OCI-LY1 (cell line): ENCODE measurements around the gene MAP3K20.

ENCODE experiments used
- H2AFZ ChIP-seq: fragments of 200-600 bp; sonication (generic), shearing (Covaris generic); 2 replicates; pipeline ENCODE4 v1.6.0; 2014; ENCODE audit warnings: antibody characterized with exemption, mild to moderate bottlenecking, low read length
- H3F3A ChIP-seq: fragments of 200-600 bp; sonication (generic), shearing (Covaris generic); 2 replicates; pipeline ENCODE4 v1.6.0; 2014; ENCODE audit warnings: mild to moderate bottlenecking, antibody characterized with exemption, low read length, moderate library complexity; ENCODE audit not compliant: insufficient read depth
- H3K27ac ChIP-seq: fragments of 200-600 bp; sonication (generic); 2 replicates; pipeline ENCODE4 v1.5.1; 2014; ENCODE audit warnings: low read length, mixed run types, mild to moderate bottlenecking, low read depth; ENCODE audit not compliant: poor library complexity, severe bottlenecking
- H3K27me3 ChIP-seq: fragments of 200-600 bp; sonication (generic); 2 replicates; pipeline ENCODE4 v1.6.0; 2014; ENCODE audit warnings: antibody characterized with exemption, mild to moderate bottlenecking, low read length, moderate library complexity; ENCODE audit not compliant: insufficient read depth
- H3K36me3 ChIP-seq: fragments of 200-600 bp; sonication (generic); 2 replicates; pipeline ENCODE4 v1.6.1; 2014; ENCODE audit warnings: mild to moderate bottlenecking, antibody characterized with exemption, low read length, moderate library complexity, mixed read lengths; ENCODE audit not compliant: insufficient read depth
- H3K4me1 ChIP-seq: fragments of 200-600 bp; sonication (generic); 2 replicates; pipeline ENCODE4 v1.5.1; 2014; ENCODE audit warnings: mild to moderate bottlenecking, low read length, moderate library complexity; ENCODE audit not compliant: insufficient read depth, severe bottlenecking
- H3K4me2 ChIP-seq: fragments of 200-600 bp; sonication (generic), shearing (Covaris generic); 2 replicates; pipeline ENCODE4 v1.6.1; 2014; ENCODE audit warnings: low read length
- H3K4me3 ChIP-seq: fragments of 200-600 bp; sonication (generic); 2 replicates; pipeline ENCODE4 v1.5.1; 2014; ENCODE audit warnings: low read length, low read depth, mild to moderate bottlenecking, mixed read lengths; ENCODE audit not compliant: poor library complexity, severe bottlenecking
- H3K79me2 ChIP-seq: fragments of 200-600 bp; shearing (Covaris generic); 2 replicates; pipeline ENCODE4 v1.6.1; 2016; ENCODE audit warnings: mixed run types, low read length, mixed read lengths; ENCODE audit not compliant: insufficient read depth
- H3K9ac ChIP-seq: fragments of 200-600 bp; sonication (generic), shearing (Covaris generic); 2 replicates; pipeline ENCODE4 v1.6.1; 2014; ENCODE audit warnings: mild to moderate bottlenecking, low read length, mixed read lengths
- H3K9me2 ChIP-seq: fragments of 200-600 bp; sonication (generic), shearing (Covaris generic); 2 replicates; pipeline ENCODE4 v1.6.1; 2014; ENCODE audit warnings: low read depth, mild to moderate bottlenecking, low read length, mixed read lengths
- H3K9me3 ChIP-seq: fragments of 200-600 bp; shearing (Covaris generic); 2 replicates; pipeline ENCODE4 v1.6.1; 2014; ENCODE audit warnings: low read length, mixed read lengths
- H4K20me1 ChIP-seq: fragments of 200-600 bp; sonication (generic), shearing (Covaris generic); 2 replicates; pipeline ENCODE4 v1.6.0; 2016; ENCODE audit warnings: mild to moderate bottlenecking, low read length; ENCODE audit not compliant: insufficient read depth
- CTCF ChIP-seq: fragments of 200-600 bp; sonication (generic), shearing (Covaris generic); IDR thresholded peaks from 2 replicates; pipeline ENCODE4 v1.5.1; 2017; ENCODE audit warnings: mild to moderate bottlenecking, antibody characterized with exemption, low read length, moderate library complexity, mixed read lengths
- EZH2 ChIP-seq: fragments of 200-600 bp; sonication (generic), shearing (Covaris generic); IDR thresholded peaks from 2 replicates; pipeline ENCODE4 v1.8.0; 2017; ENCODE audit warnings: borderline replicate concordance, mixed run types, mild to moderate bottlenecking, antibody characterized with exemption, low read length, moderate library complexity, mixed read lengths

The MAP3K20 gene

GRCh38 chr2:173079973-173080860 lies 4.6 kb downstream of the MAP3K20 start:
- peaks cover 3% of the 10 kb centered on the region; the same call in 1 of the 2 replicates for H3K27me3 ChIP-seq
- H3K79me2 ChIP-seq, result no peaks in the 10 kb centered on the region
- peaks cover 6% of the 10 kb centered on the region for H3K4me1 ChIP-seq
- no peaks in the 10 kb centered on the region for H3K9me3 ChIP-seq
- no peaks in the 10 kb centered on the region for H4K20me1 ChIP-seq
- H3F3A ChIP-seq, result no peaks in the 10 kb centered on the region
- H2AFZ ChIP-seq, result no peak overlapping the region
- H3K36me3 ChIP-seq, result no peaks in the 10 kb centered on the region
- H3K4me3 ChIP-seq, result no peak overlapping the region
- no peak overlapping the region for H3K4me2 ChIP-seq
- no peak overlapping the region for H3K27ac ChIP-seq
- TF ChIP-seq CTCF, result no peak
- no peak for TF ChIP-seq EZH2
- H3K9me2 ChIP-seq, result no peaks in the 10 kb centered on the region
- H3K9ac ChIP-seq, result no peak overlapping the region

GRCh38 chr2:173086518-173087213 lies 11.0 kb downstream of the MAP3K20 start:
- Histone ChIP-seq H3K4me1 (no peaks in the 10 kb centered on the region), H3K36me3 (no peaks in the 10 kb centered on the region), H3K4me2 (no peak overlapping the region), H3F3A (no peaks in the 10 kb centered on the region), H3K79me2 (no peaks in the 10 kb centered on the region), H3K9me3 (no peaks in the 10 kb centered on the region), H3K9ac (no peak overlapping the region), H2AFZ (no peak overlapping the region), H3K9me2 (no peaks in the 10 kb centered on the region), H3K27me3 (peaks cover 3% of the 10 kb centered on the region; the same call in 1 of the 2 replicates), H3K4me3 (no peak overlapping the region), H4K20me1 (no peaks in the 10 kb centered on the region), H3K27ac (no peak overlapping the region)
- no peak for TF ChIP-seq EZH2

- no peaks in the 10 kb centered on the region for H3K4me1 ChIP-seq
- no peaks in the 10 kb centered on the region for H3K9me2 ChIP-seq
- TF ChIP-seq CTCF (no peak), EZH2 (no peak)
- H3K36me3 ChIP-seq, result no peaks in the 10 kb centered on the region
- no peaks in the 10 kb centered on the region for H3K79me2 ChIP-seq
- H3K4me3 ChIP-seq, result no peak overlapping the region
- no peak overlapping the region for H3K4me2 ChIP-seq
- no peak overlapping the region for H2AFZ ChIP-seq
- H3K27ac ChIP-seq, result no peak overlapping the region
- no peak overlapping the region for H3K9ac ChIP-seq
- H3K9me3 ChIP-seq, result no peaks in the 10 kb centered on the region
- peaks cover 3% of the 10 kb centered on the region; the same call in 1 of the 2 replicates for H3K27me3 ChIP-seq
- H3F3A ChIP-seq, result no peaks in the 10 kb centered on the region
- no peaks in the 10 kb centered on the region for H4K20me1 ChIP-seq
Observed at GRCh38 chr2:173087214-173087581, 11.6 kb downstream of the MAP3K20 start.
